ENCODE data around the gene HEBP1. TPM values are rescaled to one million over a fixed set of nuclear protein-coding genes. Genes with fewer than 3 reads are reported as not detected.

The HEBP1 gene
- total RNA-seq, 1 experiment from 2014 or later: 4.1 TPM

DNA sequence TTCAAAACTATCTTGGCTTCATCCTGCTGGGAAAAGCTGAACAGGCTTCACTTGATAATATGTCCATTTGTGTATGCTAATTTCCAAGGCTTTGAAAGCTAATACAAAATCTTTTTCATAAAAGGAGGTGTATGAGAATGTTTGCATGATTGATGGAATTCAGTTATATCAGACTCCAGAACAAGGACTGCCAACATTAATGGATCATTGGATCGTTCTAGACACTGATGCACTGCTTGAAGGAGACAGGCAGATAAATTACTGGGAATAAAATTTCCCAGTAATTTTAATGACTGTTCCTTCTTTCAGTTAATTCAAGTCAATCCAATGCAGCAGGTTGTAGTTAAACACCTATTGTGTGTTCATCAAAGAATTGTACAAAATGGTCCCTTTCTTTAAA is 48.6 kb downstream of the HEBP1 start:
- no peak for DNase-seq (ENCODE audit: low read depth)

DNA sequence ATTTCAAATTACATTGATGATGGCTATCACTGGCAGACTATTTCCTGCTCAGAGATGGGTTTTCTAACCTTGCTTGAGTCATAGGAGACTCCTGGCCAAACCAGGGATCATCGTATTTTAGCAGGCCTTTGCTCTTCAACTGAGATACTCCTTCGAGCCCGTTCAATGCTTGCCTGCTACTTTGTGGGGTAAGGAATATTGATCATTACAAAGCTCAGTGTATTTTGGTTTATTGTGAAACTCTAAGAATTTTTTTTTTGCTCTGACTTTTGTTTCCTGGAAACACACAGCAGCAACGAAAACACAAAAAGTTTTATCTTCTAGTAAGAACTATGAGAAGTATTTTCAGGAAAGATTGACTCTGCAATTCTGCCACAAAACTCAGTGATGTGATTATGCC is 52.2 kb downstream of the HEBP1 start:
- DNase-seq (ENCODE audit: low read depth): no peak

DNA sequence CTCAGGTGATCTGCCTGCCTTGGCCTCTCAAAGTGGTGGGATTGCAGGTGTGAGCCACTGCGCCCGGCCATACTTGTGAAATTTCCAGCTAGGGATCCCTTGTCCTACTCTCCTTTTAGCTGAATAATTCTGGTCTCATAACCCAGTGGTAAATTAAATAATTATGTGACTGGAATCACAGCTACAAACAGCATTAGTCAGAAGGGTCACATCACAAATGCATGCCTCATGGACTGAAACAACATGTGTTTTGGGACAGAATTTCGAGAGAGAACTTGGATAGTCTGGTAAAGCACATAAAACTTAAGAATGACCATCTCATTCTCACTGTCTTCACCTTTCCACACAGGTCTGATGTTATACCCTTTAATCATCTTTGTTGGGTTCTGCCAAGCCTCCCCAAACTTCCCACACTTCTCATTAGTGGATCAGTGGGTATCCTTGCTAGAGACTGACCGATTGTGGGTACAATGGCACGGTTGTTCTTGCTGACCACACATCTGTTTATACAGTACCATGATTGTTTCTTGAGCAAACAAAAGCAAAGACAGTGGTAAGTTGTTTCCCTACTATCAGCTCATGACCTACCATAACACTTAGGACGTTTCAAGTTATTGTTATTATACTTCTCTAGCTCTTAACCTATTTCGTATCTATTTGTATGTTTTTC is 53.2 kb downstream of the HEBP1 start:
- DNase-seq (ENCODE audit: low read depth): no peak

DNA sequence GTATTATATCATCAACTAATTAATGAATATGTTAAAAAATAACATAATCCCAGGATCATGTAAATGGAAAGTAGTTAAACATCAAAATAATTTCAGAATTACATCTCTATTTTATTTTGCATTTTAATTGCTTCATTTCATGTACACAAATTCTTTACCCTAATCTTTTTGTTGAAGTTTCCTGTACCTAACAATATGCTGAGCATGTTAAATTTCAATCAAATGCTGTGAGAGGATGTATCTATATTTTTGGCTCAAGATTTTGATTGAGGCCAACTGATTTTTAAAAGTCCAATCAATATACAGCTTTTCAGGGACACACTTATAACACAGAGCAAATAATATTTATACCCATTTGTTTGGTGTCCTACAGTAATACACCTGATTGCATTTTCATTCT is 54.5 kb downstream of the HEBP1 start:
- no peak for DNase-seq (ENCODE audit: low read depth)

DNA sequence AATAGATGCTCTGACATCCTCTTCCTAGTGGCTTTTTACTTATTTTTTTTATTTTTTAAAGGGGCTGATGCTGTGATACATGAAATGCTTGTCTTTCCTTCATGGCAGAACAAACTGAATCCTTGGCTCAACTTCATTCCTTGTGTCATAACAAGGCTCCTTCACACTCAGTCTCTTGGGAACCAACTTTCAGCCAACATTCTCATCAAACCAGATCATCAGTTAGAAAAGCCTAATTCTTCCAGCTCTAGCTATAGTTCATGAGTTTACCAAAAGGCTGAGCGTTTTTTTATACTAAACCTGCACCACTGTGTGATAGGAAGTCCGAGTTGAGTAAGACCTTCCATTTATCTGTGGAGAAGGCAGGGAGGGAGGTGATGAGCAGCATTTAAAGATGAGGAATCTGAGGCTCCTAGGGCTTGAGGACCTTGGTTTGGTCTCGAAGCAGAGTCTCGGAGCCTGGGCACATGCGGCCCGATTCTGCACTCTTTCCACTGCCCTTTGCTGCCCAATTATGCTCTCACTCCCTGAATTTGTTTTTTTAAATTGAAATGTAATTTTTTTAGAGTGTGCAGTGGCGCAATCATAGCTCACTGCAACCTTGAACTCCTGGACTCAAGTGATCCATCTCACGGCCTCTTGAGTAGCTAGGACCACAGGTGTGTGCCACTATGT is 56.3 kb downstream of the HEBP1 start:
- no peak for DNase-seq (ENCODE audit: low read depth)

DNA sequence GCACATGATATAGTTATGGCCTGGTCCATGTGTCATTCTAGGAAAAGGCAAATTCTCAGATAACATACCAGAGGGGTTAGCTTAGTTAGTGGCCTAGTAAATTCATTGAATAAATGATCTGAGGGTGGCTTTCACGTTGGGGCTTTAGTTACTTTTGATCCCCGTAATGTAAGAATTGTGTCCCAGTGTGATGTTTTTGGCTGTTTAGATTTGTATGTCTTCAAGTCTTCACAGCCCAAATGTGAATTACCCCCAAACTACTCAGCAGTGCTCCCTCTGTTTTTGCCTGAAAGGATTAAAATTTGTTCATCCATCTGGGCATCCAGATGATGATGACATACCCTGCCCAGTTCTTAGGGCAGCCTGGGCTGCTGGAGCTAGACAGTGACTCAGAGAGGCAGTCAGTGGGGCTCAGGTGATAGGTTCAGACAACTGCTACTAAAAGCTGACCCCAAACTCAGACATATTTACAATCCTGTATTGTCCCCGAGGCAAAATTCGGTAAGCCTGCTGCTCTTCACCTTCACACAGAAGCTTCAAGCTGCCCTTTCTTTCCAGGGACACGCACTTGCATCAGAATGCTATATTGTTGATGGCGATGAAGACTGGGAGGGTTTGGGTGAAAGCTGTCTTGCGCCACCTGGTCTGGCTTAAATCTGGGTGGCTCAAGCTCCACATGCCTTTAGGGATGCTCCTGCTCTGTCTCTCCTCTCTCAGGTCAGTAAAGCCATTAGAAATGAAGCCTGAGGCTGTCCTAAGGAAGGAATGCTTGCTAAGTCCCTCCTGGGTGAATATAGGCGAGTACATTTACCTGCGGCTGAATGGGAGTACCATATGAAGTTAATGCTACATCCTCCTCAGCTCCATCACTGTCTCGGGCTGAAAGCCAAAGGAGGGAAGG is 58.4 kb downstream of the HEBP1 start:
- no peak for DNase-seq (ENCODE audit: low read depth)

DNA sequence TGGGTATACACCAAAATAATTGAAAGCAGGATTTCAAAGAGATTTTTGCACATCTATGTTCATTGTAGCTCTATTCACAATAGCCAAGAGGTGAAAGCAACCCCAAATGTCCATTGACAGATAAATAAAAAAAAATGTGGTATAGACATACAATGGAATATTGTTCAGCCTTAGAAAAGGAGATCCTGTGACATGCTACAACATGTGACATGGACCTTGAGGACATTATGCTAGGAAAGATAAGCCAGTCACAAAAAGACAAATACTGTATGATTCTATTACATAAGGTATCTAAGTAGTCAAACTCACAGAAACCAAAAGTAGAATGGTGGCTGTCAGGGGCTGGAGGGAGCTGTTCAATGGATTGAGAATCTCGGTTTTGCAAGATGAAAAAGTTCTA is 60.2 kb downstream of the HEBP1 start:
- DNase-seq (ENCODE audit: low read depth): no peak

DNA sequence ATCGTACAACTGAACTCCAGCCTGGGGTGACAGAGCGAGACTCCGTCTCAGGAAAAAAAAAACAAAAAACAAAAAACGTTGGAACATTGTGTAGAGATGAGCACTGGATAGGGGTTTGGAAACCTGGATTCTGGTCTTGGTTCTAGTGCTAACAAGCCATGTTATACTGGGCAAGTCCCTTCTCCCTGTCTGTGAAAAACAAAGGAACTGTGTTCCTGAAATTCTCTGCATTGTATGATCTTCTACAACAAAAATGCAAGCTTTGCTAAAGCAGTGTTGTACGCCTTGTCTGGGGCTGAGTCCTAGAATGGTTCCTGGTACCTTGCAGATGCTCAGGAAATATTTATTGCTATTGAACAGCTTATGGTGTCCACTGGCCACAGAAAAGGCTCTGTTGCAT is 61.5 kb downstream of the HEBP1 start:
- DNase-seq (ENCODE audit: low read depth): no peak

DNA sequence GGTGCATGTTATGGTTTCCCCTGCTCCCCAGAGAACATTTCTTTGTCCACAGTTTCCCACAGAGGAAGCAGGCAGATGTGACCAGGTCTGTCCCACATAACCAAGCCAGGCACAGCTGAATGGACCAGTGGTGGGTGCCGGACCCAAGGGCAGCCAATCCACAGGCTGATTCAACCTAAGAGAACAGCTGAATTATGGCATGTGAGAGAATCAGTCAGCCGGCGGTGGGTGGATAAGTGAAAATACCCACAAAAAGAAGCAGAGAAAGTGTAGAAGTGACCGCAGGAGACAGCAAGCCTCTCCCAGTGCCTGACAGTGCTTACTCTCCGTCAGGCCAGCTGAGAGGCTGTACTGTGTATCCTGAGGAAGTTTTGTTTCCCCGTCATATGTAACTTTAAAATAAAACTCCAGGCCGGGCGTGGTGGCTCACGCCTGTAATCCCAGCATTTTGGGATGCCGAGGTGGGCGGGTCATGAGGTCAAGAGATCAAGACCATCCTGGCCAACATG is 63.0 kb downstream of the HEBP1 start:
- no peak for DNase-seq (ENCODE audit: low read depth)

DNA sequence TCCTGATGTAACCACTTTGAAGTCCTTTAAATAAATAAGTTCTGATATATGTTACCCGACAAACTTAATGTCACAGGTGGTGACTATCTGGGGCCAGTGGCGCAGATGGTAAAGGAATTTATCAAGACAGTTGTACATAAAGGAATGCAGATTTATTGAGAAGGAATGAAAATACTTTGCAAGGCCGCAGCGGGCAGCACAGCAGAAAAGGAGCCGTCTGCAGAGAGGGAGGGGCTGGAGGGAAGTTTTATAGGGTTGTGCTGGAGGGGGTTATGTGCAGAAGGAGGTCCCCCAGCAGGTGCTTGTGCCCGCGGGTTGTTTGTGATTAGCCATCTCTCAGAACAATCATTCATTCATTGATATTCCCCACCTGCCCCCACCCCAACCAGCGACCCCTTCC is 65.5 kb downstream of the HEBP1 start:
- DNase-seq (ENCODE audit: low read depth): no peak

DNA sequence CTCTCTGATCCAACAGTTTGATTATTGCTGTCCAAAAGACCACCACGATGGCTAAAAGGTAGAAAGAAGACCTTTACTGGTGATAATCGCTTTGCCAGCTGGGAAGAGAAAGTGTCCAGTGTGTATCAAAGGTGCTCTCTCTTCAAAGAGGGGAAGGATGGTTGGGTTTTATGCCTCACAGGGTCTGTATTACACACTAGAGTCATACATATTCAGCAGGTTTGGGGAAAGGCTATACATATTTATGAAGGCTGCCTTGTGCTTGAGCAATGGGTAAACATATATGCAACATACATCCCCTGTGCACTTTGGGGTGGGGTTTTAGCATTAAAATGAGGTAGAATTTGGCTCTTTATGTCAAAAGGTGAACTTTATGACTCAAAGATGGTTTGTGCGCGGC is 66.3 kb downstream of the HEBP1 start:
- DNase-seq (ENCODE audit: low read depth): no peak

DNA sequence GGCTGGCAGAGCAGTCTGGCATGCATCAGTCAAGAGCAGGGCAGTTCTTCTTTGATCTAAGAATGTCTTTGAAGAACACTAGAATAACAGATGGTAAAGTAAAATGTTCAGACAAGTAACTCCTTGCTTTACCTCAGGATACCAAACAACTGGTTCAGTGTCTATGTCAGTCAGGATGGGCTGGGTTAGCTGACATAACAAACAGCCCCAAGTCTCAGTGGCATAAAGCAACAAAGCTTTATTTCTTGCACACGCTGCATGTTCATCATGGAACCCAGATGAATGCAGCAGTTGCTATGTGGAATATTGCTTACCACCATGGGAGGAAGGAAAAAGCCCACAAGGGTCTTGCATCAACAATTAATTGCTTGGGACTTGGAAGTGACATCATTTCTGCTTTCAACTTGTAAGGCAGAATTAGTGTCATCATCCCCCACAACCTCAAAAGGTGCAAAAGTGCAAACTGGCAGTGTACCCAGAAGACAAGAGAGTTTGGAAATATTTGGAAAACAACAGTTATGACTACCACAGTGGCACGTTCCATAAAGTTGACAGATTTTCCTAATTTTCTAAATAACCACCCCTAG is 69.3 kb downstream of the HEBP1 start:
- DNase-seq (ENCODE audit: low read depth): no peak

DNA sequence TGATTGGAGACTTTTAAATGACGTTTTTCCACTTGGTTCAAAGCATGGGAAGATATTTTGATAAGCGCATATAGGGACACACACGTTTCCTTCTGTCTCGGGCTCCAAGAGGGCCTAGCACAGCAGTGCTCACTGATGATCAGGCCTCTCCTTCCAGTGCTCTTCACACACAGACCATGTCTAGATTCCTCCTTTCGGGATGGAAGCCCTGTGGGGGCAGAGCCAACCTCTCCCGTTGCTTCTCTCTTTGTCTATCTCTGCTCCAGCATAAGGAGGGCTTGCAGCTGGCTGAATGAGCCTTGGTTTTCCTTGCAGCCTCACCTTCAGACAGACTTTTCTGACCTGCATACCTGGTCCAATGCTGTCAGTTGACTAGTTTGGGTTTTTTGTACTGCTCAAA is 70.4 kb downstream of the HEBP1 start:
- no peak for DNase-seq (ENCODE audit: low read depth)

DNA sequence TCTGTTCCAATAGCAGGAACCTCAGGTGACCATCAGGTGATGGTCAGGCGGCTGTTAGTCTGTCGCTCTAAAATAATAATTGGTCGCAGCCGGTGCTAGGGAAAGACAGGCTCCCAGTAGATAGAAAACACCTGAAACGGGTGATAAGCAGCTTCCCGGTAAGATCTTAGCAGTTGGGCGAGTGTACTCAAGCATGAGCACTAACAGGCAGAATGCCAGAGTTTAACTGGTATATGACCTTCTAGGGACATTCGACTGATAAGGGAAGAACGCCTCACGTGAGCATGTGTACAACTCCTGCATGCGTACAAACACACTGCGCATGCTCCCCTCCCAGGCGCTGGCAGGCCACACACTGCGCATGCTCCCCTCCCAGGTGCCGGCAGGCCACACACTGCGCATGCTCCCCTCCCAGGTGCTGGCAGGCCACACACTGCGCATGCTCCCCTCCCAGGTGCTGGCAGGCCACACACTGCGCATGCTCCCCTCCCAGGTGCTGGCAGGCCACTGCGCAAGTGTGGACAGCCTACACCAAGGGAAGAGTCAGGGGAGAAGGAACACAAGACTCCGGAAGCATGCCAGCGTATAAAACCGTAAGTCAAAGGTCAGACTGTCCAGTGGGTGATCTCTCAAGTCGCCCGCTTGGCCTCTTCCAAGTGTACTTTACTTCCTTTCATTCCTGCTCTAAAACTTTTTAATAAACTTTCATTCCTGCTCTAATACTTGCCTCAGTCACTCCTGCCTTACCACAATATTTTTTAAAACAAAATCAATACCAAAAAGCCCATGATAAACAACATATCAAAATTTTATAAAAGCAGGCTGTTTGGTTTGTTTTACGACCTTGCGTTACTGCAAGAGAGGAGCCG is 72.6 kb downstream of the HEBP1 start:
- DNase-seq (ENCODE audit: low read depth): no peak

DNA sequence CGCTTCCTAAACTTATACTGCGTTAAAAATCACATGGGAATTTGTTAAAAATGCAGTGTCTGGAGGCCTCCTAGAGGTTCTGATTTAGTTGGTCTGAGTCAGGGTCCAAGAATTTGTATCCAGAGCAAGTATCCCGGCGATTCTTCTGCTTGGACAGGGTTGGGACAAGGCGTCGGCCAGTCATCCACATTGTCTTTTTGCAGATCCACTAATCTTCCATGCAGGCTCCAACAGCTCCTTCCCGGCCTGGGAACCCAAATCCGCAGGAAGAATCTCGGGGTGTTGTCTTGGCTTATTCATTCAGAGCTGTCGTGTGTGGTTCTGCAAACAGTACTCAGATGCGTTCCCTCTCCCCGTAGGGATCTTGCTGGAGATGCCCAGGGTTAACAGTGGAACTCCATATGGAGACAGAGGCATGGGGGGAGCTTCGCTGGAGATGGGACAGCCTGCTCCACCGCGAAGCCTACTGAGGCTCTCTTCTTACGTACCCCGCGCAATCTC is 73.4 kb downstream of the HEBP1 start:
- peak; percentile 16 for DNase-seq (ENCODE audit: low read depth)

DNA sequence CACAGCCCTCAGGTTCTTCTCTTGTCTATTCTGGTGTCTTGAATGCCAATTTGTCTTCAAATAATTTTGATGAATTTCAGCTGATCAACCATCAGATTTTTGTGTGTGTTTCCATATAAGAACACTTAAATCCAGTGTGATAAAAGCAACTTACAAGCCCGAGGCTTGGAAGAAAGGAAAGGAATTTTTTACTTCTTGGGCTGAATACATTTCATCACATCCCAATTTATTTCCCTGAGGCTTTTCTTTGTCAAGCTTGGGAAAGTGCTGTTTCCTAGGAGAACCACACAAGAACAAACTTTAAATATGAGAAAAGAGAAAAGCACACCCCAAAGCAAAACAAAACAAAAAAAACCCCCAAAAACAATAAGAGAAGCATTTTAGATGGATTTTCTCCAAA is 74.7 kb downstream of the HEBP1 start:
- peak; percentile 27 for DNase-seq (ENCODE audit: low read depth)

Other genes starting within 250 kb of the HEBP1 start
- 12.6 and 12.7 TPM in 2 replicates for gene APOLD1, start 214.6 kb downstream of the HEBP1 start, total RNA-seq (2014; rRNA removed; shearing (Covaris generic))
- 75.4 and 86.6 TPM in 2 replicates for gene DDX47, start 186.9 kb downstream of the HEBP1 start, total RNA-seq (2014; rRNA removed; shearing (Covaris generic))
- gene GPRC5A, start 108.7 kb downstream of the HEBP1 start, total RNA-seq (2014; rRNA removed; shearing (Covaris generic)): 4.7 and 5.1 TPM in 2 replicates
- not detected in 2 replicates for gene GPRC5D, start 48.1 kb downstream of the HEBP1 start, total RNA-seq (2014; rRNA removed; shearing (Covaris generic))
- 2.7 and 2.9 TPM in 2 replicates for gene FAM234B, start 44.1 kb upstream of the HEBP1 start, total RNA-seq (2014; rRNA removed; shearing (Covaris generic))
- not detected in 2 replicates for gene GSG1, start 103.4 kb upstream of the HEBP1 start, total RNA-seq (2014; rRNA removed; shearing (Covaris generic))
- gene EMP1, start 196.5 kb upstream of the HEBP1 start, total RNA-seq (2014; rRNA removed; shearing (Covaris generic)): 71.3 and 120 TPM in 2 replicates